HG02938 (cell line): ENCODE measurements around the gene KIF3A.

ENCODE experiments used
- ATAC-seq: cut with Tn5 transposase; IDR thresholded peaks from one replicate; pipeline ENCODE4 v1.9.1; 2021; ENCODE audit warnings: mild to moderate bottlenecking, moderate library complexity; ENCODE audit not compliant: unreplicated experiment

The KIF3A gene

GRCh38 chr5:132679717-132680380 is 57.5 kb downstream of the KIF3A start:
- ATAC-seq, result no peak

GRCh38 chr5:132679166-132679565 is 58.2 kb downstream of the KIF3A start:
- ATAC-seq, result no peak

DNA sequence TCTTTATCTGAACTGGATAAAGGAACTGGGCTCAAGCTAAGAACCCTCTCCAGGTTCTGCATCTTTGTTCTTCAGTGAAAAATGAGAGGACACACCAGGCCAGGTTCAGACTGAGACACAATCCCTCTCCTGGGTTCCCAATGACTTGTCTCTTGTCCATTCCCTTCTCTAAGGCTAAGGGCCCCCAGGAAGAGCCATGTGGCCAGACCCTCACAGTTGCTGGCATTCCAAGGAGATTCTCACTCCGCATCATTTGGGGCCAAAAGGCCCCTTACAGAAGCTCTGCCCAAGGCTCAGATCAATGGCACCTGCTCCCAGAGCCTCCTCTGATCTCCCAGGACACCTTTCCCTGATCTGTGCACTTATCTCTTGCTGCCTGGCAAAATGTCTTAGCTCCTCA is 58.6 kb downstream of the KIF3A start:
- ATAC-seq, result no peak

GRCh38 chr5:132677682-132678400 is 59.5 kb downstream of the KIF3A start:
- no peak for ATAC-seq

GRCh38 chr5:132677191-132677590 is 60.2 kb downstream of the KIF3A start:
- no peak for ATAC-seq

DNA sequence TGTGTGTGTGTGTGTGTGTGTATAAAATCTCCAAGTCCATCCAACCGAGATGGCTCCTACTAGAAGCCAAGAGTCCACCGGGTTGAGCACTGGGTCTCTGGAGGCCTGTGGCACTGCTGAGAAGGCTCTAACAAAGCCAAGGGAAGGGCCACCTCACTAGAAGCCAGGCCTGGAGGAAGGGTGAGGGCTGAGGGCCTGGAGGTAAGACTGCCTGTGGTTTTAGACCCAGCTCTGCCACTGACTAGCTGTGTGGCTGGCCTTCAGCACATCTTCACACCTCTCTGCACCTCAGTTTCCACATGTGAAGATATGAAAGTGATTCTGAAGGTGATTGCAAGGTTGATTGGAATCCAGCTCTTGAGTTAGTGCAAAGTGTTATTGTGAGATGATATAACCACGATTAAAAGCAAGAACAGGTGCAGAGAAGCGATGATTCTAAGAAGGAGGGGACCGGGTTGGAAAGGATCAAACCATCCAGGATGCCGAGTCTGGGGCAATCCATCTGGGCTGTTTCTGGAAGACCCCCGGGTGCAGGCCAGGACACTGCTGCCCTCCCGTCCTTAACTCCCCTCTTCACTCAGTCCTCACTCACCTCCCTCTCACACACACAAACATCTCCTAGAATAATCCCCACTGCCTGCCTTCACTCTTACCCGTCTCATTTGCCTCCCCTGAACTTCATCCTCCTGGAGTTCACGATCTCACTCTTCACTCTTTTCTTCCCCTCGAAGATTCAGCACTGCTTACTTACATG is 61.2 kb downstream of the KIF3A start:
- no peak for ATAC-seq

- ATAC-seq, result peak; percentile 80
Observed at GRCh38 chr5:132674671-132675506, 62.5 kb downstream of the KIF3A start.

GRCh38 chr5:132673939-132674630 is 63.3 kb downstream of the KIF3A start, which contains the start of gene IL4:
TSS of gene IL4 (plus strand) at chr5:132673989. CDS start at chr5:132674051, 62 bp downstream.
- ATAC-seq, result no peak

GRCh38 chr5:132673488-132673887 is 63.9 kb downstream of the KIF3A start:
- no peak for ATAC-seq

GRCh38 chr5:132671000-132671399 is 66.3 kb downstream of the KIF3A start:
- ATAC-seq, result no peak

GRCh38 chr5:132669966-132670882 is 67.1 kb downstream of the KIF3A start:
- ATAC-seq, result no peak

- no peak for ATAC-seq
Observed at GRCh38 chr5:132669455-132669820, 67.9 kb downstream of the KIF3A start.

- ATAC-seq, result no peak
Observed at GRCh38 chr5:132668706-132669454, 68.5 kb downstream of the KIF3A start.

- no peak for ATAC-seq
Observed at GRCh38 chr5:132667761-132668705, 69.3 kb downstream of the KIF3A start.

GRCh38 chr5:132667309-132667708 is 70.0 kb downstream of the KIF3A start:
- ATAC-seq, result no peak

GRCh38 chr5:132666310-132667123 is 70.8 kb downstream of the KIF3A start:
- no peak for ATAC-seq
